ENCODE data around the gene PGAM2.

PGAM2 gene

DNA sequence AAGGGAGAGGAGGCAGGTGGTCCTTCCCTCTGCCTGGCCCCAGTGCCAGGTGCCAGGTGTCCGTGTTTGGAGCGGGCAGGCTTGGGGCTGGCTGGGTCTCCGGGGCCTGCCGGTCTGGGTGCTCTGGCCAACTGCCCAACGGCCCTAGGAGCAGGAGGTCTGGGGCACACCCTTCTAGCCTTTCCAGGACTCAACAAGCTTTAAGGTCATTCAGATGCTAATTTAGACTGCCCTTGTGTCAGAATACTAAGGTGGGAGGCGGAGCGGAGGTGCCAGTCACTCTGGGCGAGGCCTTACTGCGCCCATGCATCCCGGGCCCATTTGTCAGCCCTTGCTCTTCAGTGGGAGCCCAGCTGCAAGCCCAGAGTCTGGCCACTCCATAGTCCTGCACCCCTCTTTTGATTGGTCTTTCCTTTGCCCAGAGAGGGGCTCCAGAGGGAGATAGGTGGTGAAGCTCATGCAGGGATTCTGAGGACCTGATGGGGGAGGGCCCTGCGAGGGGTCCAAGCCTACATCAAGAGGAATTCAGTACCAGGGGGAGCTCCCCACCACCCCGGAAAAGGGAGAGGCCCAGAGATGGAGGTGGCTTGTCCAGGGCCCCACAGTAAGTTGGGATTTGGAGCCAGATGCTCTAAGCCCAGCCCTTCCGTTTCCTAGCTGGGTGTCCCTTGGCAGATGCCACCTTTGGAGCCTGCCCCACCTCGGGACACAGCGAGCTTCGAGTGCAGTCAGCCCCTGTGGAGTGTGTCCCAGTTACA, 1.3 kb downstream of the PGAM2 start:
- no peak for DNase-seq

DNA sequence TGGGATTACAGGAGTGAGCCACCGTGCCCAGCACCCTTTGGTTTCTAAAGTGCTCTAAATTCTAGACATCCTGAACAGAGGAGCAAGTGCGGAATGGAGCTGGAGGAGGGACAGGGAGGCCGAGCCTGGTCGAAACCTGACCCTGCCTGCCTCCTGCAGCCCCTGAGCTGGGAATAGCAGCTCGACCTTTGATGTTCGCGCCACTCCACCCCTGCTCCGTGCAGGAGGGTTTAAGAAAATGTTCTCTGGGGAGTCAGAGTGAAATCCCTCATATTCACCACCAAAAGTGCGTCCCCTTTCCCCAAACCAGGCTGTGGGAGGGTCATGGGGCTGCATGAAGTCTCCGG, 1.8 kb downstream of the PGAM2 start:
- DNase-seq: no peak

DNA sequence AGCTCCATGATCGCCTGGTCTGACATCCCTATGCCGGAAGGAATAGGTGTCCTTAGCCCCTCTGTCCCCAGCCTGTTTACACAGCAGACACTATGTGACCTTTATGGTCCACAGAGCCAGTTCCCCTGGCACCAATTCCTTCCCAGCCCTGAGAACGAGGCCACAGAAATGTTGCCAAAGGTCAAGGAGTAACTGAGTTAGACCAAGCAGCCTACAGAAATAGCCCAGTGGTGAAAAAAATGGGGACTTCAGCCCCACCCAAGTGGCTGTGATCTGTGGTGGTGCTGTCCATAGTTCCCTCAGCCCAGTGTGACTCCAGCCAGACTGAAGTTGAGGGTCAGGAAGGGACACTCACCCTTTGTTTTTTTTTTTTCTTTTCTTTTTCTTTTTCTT, 2.5 kb downstream of the PGAM2 start:
- DNase-seq: no peak

DNA sequence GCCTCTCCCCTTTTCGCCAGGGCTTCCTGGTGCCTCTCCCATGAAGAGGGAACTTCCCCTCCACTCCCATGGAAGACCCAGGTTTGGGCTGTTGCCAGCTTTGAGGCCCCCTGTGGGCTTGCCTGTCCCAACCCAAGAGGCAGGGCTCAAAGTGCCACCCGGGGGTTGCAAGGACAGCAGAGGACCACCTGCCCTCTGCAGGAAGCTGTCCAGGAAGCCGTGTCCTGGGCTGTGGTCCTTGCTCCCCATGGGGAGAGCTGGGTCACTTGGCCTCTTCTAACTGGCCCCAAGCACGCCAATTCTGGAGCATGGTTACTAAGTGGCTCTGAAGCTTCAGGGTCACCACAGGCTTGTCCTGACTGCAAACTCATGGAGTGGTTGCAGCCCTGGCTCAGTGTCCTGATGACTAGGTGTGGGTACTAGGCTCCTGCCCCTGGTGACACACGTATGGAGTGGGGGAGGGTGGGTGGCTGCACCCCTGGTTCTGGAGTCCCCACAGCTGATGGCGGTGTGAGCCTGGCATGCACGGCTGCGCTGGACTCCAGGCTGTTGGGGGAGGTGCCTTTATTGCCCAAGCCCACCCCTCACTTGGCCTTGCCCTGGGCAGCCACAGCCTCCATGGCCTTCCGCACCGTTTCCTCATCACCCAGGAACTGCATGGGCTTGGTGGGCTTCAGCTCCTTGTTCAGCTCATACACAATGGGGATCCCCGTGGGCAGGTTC, 3.0 kb downstream of the PGAM2 start:
- DNase-seq: no peak

DNA sequence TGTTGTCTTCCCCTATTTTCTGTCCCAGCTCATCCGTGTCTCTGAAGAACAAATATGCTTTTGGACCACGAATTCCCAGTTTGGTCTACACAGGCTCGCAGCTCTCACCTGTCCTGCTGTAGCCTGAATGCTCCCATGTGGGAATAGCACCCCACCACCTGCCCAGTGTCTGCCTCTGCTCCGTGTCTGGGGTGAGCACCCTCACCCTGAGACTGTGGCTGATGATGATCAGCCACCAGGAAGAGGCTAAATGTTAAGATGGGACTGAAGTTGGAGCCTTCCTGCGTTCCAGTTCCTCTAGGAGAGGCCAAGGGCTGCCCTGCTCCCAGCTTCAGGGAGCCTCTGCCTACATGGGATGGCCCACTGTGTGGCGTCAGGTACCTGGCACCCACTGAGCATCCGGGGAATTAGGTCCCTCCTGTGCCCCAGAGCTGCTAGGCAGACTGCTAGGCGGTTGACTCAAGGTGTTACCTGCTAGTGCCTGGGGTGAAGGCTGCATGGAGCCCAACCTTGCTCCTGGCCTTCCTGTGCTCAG, 3.7 kb downstream of the PGAM2 start:
- DNase-seq: no peak

DNA sequence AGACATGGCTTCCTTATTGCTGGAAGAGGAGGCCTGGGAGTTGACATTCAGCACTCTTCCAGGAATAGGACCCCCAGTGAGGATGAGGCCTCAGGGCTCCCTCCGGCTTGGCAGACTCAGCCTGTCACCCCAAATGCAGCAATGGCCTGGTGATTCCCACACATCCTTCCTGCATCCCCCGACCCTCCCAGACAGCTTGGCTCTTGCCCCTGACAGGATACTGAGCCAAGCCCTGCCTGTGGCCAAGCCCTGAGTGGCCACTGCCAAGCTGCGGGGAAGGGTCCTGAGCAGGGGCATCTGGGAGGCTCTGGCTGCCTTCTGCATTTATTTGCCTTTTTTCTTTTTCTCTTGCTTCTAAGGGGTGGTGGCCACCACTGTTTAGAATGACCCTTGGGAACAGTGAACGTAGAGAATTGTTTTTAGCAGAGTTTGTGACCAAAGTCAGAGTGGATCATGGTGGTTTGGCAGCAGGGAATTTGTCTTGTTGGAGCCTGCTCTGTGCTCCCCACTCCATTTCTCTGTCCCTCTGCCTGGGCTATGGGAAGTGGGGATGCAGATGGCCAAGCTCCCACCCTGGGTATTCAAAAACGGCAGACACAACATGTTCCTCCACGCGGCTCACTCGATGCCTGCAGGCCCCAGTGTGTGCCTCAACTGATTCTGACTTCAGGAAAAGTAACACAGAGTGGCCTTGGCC, 4.3 kb downstream of the PGAM2 start:
- no peak for DNase-seq

DNA sequence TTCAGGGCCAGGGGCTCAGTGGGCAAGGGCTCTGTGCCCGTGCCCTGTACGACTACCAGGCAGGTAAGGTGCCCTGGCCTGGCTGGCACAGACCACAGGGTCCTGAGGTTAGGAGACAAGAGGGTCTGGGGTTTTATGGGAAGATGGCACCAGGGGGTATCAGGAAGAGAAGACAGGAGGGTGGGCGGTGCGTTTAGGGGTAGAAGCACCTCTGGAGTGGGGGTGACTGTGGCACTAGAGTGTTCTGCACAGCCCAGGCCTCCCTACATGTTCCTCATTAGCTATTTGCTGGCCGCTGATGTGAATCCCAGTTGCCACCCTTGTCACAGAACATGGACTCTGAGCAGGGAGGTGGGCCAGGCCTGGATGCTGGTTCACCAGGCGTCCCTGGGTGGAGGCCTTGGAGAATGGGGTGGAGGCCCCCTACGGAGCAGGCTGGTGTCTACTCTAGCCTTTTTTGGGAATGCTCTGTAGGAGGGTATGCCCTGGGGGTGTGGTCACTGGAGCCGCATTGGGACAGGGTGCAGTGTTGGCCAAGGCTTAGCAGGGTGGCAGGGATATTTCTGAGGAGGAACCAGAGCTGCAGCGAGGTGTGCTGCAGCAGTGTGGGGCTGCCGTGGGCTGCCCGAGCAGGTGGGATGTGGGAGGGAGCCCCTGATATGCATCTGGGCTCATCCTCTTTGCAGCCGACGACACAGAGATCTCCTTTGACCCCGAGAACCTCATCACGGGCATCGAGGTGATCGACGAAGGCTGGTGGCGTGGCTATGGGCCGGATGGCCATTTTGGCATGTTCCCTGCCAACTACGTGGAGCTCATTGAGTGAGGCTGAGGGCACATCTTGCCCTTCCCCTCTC, 5.0 kb downstream of the PGAM2 start:
- DNase-seq: no peak

DNA sequence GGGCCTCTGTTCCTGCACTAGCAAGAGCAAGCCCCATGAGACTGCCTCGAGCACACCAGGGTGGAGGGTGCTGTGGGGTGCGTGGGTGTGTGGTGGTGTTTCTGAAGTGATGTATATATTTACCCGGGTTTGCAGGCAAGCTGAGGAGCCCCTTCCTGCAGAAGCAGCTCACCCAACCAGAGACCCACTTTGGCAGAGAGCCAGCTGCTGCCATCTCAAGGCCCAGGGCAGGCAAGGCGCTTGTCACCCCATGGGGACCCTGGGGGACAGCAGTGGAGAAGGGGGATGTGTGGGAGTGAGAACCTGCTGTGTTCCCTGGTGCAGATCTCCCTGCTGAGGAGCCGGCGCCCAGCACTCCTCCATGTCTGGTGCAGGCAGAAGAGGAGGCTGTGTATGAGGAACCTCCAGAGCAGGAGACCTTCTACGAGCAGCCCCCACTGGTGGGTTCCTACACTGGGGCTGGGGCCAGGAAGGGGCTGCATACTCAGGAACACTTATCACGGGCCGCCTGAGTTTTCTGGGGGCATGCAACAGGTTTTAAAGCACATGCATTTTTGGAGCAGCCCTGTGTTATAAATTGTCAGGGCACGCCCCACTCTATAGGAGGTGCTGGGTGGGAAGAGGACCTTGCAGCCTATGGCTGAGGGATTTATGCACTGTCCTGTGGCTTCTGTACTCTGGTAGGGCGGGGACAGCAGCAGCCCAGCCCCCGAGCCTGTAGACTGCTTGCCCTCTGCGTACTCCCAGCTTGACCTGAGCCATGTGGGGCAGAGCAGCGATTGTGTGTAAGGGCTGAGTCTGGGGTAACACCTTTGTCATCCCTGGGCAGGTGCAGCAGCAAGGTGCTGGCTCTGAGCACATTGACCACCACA, 5.9 kb downstream of the PGAM2 start:
- DNase-seq: no peak

DNA sequence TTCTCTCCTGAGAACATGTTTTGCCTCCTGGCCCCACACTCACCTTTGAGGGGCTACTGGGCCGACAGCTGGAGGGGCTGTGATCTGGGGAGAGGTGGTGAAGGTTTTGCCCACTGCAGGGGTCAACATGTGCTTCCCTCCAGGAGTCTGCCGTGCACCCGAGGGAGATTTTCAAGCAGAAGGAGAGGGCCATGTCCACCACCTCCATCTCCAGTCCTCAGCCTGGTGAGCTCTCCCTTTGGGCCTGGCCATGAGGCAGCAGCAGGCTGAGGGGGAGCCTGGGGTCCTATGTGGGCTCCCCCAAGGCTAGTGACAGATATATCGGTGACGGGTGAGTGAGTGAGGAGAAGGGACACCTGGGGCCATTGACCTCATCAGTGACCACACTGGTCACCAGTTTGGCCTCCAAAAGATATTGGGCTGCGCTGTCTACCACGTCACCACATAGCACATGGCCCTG, 6.6 kb downstream of the PGAM2 start:
- DNase-seq: no peak

DNA sequence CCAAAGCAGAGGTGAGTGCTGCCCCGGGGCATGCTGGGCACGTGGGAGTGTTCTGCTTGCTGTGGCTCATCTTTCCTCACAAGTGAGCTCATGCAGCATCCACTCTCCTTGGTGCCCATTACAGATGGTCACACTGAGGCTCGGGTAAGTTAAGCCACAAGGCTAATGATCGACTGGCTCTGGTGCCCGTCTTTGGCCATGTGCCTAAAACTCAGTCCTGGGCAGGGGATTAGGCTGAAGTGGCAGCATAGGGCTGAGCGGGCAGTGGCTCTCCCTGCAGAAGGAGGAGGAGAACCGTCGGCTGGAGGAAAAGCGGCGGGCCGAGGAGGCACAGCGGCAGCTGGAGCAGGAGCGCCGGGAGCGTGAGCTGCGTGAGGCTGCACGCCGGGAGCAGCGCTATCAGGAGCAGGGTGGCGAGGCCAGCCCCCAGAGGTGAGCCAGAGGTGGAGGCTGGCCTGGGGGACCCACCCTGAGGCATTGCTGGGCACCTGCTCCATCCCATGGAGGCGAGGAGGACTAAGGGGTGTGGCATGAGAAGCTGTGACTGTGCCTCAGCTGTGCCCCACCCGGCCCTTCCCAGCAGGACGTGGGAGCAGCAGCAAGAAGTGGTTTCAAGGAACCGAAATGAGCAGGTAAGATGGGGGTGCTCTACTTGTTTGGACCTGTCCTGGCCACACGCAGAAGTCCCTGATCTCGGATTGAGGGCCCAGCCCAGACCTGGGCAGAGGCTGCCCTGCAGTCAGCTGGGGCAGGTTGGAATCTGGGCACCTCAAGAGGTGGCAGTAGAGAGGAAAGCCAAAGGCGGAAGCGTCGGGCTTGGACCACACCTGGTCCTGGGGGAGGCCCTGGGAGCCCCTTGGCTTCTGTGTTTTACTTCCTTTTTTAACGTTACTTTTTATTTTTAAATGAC, 7.3 kb downstream of the PGAM2 start:
- DNase-seq: no peak

DNA sequence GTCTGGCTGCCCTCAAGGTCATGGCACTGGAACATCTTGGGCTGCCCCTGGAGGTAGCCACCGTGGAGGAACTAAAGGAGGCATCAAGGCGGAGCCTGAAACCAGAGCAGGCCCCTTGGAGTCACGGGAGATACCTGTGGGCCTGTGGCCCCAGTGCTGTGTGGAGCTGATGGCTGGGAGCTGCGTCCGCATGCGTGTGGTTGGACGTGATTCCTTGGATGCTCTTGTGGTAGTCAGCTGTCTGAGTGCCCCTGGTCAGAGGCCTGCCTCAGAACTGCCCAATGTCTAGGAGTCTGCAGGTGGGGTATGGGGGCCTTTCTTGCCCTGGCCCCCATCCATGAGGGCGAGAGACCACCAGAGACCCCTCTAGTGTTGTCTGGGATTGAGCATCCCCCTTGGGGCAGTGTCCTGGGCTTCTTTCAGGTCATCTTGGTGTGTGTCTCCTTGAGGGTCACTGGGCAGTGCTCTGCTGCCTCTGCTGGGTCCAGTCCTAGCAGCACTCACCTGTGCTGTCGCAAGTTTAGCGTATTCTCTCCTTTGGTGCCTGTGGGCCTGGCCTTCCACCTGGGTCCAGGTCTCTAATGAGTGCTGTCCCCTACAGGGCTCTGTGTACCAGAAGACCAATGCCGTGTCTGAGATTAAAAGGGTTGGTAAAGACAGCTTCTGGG, 8.1 kb downstream of the PGAM2 start:
- no peak for DNase-seq

DNA sequence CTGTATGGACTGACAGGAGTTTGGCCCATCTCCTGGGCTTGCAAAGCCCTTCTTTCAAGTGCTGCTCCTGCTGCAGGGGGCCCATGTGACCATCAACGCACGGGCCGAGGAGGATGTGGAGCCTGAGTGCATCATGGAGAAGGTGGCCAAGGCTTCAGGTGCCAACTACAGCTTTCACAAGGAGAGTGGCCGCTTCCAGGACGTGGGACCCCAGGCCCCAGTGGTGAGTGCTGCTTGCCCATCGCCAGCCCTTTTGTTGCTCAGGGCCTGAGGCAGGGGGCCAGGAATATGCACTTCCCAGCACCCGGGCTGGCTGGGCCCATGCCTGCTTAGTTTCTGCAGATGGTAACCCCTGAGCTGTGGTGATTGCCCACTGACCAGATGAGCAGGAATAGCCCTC, 8.7 kb downstream of the PGAM2 start:
- DNase-seq: no peak

DNA sequence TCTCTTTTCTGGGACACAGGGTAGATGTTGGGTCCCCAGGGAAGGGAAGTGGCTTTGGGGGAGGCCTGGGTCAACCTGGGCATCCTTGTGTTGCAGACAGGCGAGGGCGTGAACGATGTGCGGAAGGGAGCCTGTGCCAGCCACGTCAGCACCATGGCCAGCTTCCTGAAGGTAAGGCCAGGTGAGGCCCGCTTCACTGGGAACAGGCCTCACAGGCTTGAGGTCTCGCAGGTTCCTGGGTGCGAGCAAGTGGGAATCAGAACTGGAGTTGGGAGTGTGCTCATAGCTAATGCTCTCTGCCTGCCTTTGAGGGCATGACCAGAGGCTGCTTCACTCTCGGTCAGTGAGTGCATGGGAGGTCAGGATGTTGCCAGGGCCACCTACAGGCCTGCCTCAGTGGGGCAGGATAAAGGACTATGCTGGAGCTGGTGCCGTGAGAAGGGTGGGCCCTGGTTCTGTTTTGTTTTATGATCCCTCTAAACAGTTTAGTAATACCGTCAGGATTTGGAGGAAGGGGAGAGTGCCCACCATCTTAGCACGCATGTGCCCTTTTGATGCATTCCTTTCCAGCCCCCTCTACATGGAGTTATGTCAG, 12.5 kb downstream of the PGAM2 start:
- no peak for DNase-seq

DNA sequence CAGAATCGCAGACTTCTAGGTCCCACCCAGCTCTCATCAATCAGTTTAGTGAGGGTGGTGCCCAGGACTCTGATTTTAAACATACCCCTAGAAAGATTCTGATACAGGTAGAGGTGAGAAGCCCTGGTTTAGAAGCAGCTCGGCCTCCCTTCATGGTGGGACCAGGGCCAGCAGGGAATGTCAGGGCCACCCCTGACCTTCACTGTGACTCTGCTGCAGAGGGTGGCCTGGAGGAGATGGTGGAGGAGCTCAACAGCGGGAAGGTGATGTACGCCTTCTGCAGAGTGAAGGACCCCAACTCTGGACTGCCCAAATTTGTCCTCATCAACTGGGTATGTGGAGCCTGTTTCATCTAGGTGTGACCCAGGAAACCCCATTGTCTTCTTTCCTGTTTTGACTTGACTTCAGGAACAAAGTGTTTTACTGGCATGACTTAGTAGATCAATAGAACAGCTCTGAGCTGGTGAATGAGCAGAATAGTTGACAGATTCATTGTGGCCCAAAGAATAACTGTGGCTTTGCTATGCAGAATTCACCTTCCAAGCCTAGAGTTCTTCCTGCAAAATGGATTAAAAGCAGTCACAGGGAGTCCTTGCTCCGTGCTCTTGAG, 13.7 kb downstream of the PGAM2 start:
- DNase-seq: no peak

DNA sequence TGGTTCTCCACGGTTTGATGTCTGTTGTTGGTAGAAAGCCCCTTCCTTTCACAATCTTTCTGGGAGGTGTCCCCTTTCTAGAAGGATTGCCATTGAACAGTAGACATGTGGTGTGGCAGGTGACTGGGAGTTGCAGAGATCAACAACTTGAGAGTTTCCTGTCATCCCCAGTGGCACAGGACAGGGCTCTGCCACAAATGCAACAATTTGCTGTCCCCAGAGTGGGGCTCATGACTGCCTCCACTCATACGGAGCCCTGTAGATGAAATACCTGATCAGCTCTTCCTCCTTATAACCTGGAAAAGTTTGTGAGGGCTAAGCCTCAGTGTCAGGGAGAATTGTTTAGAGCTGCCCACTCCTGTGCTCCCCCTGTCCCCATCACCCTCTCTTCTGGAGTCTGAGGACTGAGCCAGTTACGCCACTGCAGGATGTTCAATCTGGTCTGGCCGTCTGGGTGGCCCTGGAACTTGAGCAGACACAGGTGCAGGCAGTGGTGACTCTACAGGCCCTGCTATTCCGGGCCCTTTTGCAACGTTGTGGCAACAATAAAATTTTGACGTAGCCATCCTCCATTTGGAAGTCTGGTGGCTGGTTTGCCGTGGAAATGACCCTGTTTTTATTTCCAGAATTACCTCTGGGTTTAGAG, 14.3 kb downstream of the PGAM2 start:
- no peak for DNase-seq

DNA sequence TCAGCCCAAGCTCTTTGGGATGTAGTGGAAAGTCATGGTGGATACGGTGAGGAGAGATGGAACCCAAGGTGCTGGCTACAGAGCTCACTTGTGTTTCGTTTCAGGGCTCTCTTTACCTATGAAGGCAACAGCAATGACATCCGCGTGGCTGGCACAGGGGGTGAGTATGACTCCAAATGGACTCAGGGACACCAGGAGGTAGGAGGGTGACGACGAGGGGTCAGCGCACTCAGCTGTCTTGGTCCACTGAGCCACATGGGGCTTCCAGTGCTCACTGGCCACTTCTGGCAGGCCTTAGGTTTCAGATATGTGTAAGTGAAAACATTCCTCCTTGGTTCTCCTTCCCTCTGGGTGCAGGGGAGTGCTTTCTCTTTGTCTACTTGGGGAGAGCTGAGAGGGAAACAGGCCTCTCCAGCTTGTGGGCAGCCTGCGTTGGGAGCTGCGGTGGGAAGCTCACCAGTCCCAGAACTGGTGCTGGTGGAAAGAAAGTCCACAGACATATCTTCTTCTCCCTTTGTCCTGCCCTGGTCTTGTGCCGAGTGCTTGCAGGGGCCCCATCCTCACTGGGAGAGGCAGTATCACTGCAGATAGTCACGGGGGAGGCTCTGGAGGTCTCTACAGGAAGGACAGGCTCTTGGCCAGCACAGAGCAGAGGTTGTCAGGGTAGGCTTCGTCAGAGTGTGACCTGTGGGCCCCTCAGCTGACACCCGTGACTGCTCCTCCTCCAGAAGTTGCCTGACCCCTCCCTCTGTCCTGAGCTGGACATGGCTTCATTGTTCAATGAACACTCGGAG, 15.0 kb downstream of the PGAM2 start:
- no peak for DNase-seq

DNA sequence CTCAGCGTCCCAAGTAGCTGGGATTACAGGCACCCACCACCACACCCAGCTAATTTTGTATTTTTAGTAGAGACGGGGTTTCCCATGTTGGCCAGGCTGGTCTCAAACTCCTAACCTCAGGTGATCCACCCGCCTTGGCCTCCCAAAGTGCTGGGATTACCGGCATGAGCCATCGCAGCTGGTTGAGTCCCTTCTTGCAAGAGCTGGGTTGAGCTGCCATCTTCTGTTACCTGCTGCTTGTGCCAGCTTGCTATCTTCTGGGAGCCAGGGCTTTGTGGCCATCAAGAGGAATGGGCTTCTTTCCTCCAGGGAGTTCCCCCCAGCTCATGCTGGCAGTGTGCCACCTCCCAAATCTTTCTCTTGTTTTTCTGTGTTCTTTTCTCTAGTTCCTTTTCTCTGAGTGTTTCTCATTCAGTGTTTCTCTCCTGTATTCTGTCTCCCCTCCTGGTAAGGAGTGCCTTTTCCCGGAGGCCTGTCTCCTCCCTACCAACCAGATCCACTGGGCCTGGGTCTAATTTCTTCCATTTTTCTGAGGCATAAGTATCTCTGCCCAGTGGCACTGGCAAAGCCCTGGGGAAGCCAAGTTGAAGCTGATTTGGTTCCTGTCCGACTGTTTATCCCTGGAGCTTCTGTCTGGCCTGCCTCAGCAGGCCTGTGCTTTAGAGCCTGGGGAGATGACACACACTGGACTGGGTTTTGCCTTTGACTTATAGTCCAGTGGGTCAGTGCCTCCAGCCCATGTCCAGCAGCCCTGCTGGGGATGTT, 17.2 kb downstream of the PGAM2 start:
- DNase-seq: no peak
